ENCODE data around the gene MCTP1.
A peak's percentile ranks its signal among the peaks of the same experiment; 100 is the strongest.

MCTP1 gene

GRCh38 chr5:94945656-94946055, 339.2 kb downstream of the MCTP1 start:
- DNase-seq (ENCODE audit: low spot score): no peak

GRCh38 chr5:94944160-94944559, 340.7 kb downstream of the MCTP1 start:
- DNase-seq (ENCODE audit: low spot score): no peak

- DNase-seq (ENCODE audit: low spot score): no peak
Measured at GRCh38 chr5:94941122-94941755, 343.7 kb downstream of the MCTP1 start.

GRCh38 chr5:94932259-94932658, 352.6 kb downstream of the MCTP1 start:
- DNase-seq (ENCODE audit: low spot score): no peak

- no peak for DNase-seq (ENCODE audit: low spot score)
Measured at GRCh38 chr5:94928891-94929290, 356.0 kb downstream of the MCTP1 start.

GRCh38 chr5:94920570-94920969, 364.3 kb downstream of the MCTP1 start:
- no peak for DNase-seq (ENCODE audit: low spot score)

GRCh38 chr5:94916619-94917018, 368.3 kb downstream of the MCTP1 start:
- no peak for DNase-seq (ENCODE audit: low spot score)

GRCh38 chr5:94911276-94911675, 373.6 kb downstream of the MCTP1 start:
- no peak for DNase-seq (ENCODE audit: low spot score)

- no peak for DNase-seq (ENCODE audit: low spot score)
Measured at GRCh38 chr5:94910721-94911120, 374.2 kb downstream of the MCTP1 start.

GRCh38 chr5:94908889-94909480, 375.9 kb downstream of the MCTP1 start:
- peak; percentile 39 for DNase-seq (ENCODE audit: low spot score)

- no peak for DNase-seq (ENCODE audit: low spot score)
Measured at GRCh38 chr5:94906750-94907149, 378.1 kb downstream of the MCTP1 start.

- DNase-seq (ENCODE audit: low spot score): no peak
Measured at GRCh38 chr5:94903726-94904125, 381.2 kb downstream of the MCTP1 start.

- no peak for DNase-seq (ENCODE audit: low spot score)
Measured at GRCh38 chr5:94901191-94901979, 383.5 kb downstream of the MCTP1 start.

GRCh38 chr5:94900006-94900505, 384.8 kb downstream of the MCTP1 start:
- DNase-seq (ENCODE audit: low spot score): no peak

- no peak for DNase-seq (ENCODE audit: low spot score)
Measured at GRCh38 chr5:94893412-94894135, 391.3 kb downstream of the MCTP1 start.

- no peak for DNase-seq (ENCODE audit: low spot score)
Measured at GRCh38 chr5:94891972-94892371, 392.9 kb downstream of the MCTP1 start.

- DNase-seq (ENCODE audit: low spot score): no peak
Measured at GRCh38 chr5:94891565-94891964, 393.3 kb downstream of the MCTP1 start.

- DNase-seq (ENCODE audit: low spot score): no peak
Measured at GRCh38 chr5:94890907-94891306, 394.0 kb downstream of the MCTP1 start.

GRCh38 chr5:94888674-94889073, 396.2 kb downstream of the MCTP1 start:
- DNase-seq (ENCODE audit: low spot score): no peak

GRCh38 chr5:94885931-94886330, 399.0 kb downstream of the MCTP1 start:
- no peak for DNase-seq (ENCODE audit: low spot score)

- DNase-seq (ENCODE audit: low spot score): peak; percentile 8
Measured at GRCh38 chr5:94884311-94884710, 400.6 kb downstream of the MCTP1 start.

GRCh38 chr5:94872526-94872925, 412.4 kb downstream of the MCTP1 start:
- DNase-seq (ENCODE audit: low spot score): no peak

Data from kidney capillary endothelial cell (primary cell).